Thoracic aorta (tissue), 2 donors: ENCODE data around the gene CDH18. TPM values are rescaled to one million over a fixed set of nuclear protein-coding genes. Genes with fewer than 3 reads are reported as not detected.

Experiments used
- ATAC-seq: fragments of 150-250 bp; one replicate; pipeline ENCODE4 v1.8.0; 2017; ENCODE audit warnings: low read depth; ENCODE audit not compliant: insufficient number of reproducible peaks, low FRiP score
- DNase-seq: peaks from one replicate; pipeline ENCODE4 v3.0.0-alpha.2; 2020; ENCODE audit warnings: low spot score
- H3K27ac ChIP-seq, 2 donors: fragments of 200-600 bp; sonication (generic); 1 replicate in 1 of 2; 2 replicates in 1 of 2; pipeline ENCODE4 v1.5.1; 2016; ENCODE audit warnings: mild to moderate bottlenecking in 2 of 2, moderate library complexity in 2 of 2
- H3K27me3 ChIP-seq: fragments of 200-600 bp; sonication (generic); replicated peaks from 2 replicates; pipeline ENCODE4 v1.6.0; 2016; ENCODE audit warnings: mild to moderate bottlenecking; ENCODE audit not compliant: insufficient read depth
- H3K36me3 ChIP-seq: fragments of 200-600 bp; sonication (generic); one replicate; pipeline ENCODE4 v1.5.1; 2016
- H3K4me1 ChIP-seq, 2 donors: fragments of 200-600 bp; sonication (generic); 1 replicate in 1 of 2; 2 replicates in 1 of 2; pipeline versions ENCODE4 v1.5.1 to v1.6.0; 2016; ENCODE audit warnings: low read depth in 2 of 2, mild to moderate bottlenecking in 1 of 2; ENCODE audit not compliant: control insufficient read depth in 1 of 2
- H3K4me3 ChIP-seq: fragments of 200-600 bp; sonication (generic); 2 replicates; pipeline ENCODE4 v1.5.1; 2016; ENCODE audit warnings: mild to moderate bottlenecking
- H3K9me3 ChIP-seq: fragments of 200-600 bp; sonication (generic); 2 replicates; pipeline ENCODE4 v1.5.1; 2016
- CTCF ChIP-seq: fragments of 200-600 bp; sonication (generic); IDR thresholded peaks from one replicate; pipeline ENCODE4 v1.5.1; 2019; ENCODE audit warnings: antibody characterized with exemption
- total RNA-seq, 2 donors: library from RNA; depleted of rRNA; stranded (reverse); fragments of >200 nt; gene quantifications; one replicate each; pipeline versions ENCODE4 v1.1.0 to v1.2.3, GENCODE V29; 2016

The CDH18 gene
- total RNA-seq, 2 donors from 2014 or later, result not detected

GRCh38 chr5:19701731-19702130, 286.3 kb downstream of the CDH18 start:
- DNase-seq (no peak), ATAC-seq (no peak)
- Histone ChIP-seq H3K36me3 (no peaks in the 10 kb centered on the region), H3K27me3 (no peaks in the 10 kb centered on the region), H3K4me1 (no peaks in the 10 kb centered on the region), H3K27ac (no peak overlapping the region), H3K9me3 (no peaks in the 10 kb centered on the region), H3K4me3 (no peak overlapping the region)
- TF ChIP-seq CTCF, result no peak

GRCh38 chr5:19694949-19695611, 292.9 kb downstream of the CDH18 start:
- H3K27ac ChIP-seq, result no peak overlapping the region
- TF ChIP-seq CTCF, result no peak
- ATAC-seq, result no peak
- H3K9me3 ChIP-seq, result no peaks in the 10 kb centered on the region
- H3K4me1 ChIP-seq, result no peaks in the 10 kb centered on the region
- no peak overlapping the region for H3K4me3 ChIP-seq
- no peaks in the 10 kb centered on the region for H3K36me3 ChIP-seq
- H3K27me3 ChIP-seq, result no peaks in the 10 kb centered on the region
- DNase-seq, result no peak

DNA sequence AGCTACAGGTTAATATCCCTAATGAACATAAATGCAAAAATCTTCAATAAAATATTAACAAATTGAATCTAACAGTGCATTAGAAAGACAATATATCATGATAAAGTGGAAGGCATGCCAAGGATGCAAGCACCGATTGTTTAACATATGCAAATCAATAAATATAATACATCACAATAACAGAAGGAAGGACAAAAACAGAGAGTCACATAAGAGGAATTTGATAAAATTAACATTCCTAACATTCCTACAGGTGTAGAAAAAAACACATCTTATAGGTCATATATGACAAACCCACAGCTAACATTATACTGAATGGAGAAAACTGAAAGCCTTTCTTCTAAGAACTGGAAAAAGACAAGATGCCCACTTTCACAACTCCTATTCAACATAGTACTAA, 297.0 kb downstream of the CDH18 start:
- no peak for DNase-seq
- no peak for TF ChIP-seq CTCF
- Histone ChIP-seq H3K9me3 (no peaks in the 10 kb centered on the region), H3K4me1 (no peaks in the 10 kb centered on the region), H3K4me3 (no peak overlapping the region), H3K36me3 (no peaks in the 10 kb centered on the region), H3K27me3 (no peaks in the 10 kb centered on the region), H3K27ac (no peak overlapping the region)
- ATAC-seq, result no peak

DNA sequence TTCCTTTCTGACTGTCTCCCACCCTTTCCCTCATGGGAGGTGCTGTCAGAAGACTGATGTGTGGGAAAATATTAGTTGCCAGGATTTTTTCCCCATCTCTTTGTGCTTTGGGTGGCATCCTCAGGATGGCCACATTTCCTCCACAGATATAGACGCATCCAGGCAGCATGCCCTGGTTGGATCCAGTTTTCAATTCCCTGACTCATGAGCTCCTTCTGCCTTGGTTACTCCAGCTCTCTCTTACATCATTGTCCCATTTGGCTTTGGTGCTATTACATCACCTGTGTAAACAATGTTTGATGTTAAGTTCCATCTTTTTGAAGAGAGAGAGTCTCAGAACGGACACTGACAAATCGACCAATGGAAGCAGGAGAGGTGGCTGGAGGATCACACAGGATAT, 302.5 kb downstream of the CDH18 start:
- no peak overlapping the region for H3K27ac ChIP-seq
- no peak for TF ChIP-seq CTCF
- no peaks in the 10 kb centered on the region for H3K36me3 ChIP-seq
- no peaks in the 10 kb centered on the region for H3K27me3 ChIP-seq
- H3K9me3 ChIP-seq, result no peaks in the 10 kb centered on the region
- H3K4me3 ChIP-seq, result no peak overlapping the region
- no peak for DNase-seq
- no peak for ATAC-seq
- no peaks in the 10 kb centered on the region for H3K4me1 ChIP-seq

DNA sequence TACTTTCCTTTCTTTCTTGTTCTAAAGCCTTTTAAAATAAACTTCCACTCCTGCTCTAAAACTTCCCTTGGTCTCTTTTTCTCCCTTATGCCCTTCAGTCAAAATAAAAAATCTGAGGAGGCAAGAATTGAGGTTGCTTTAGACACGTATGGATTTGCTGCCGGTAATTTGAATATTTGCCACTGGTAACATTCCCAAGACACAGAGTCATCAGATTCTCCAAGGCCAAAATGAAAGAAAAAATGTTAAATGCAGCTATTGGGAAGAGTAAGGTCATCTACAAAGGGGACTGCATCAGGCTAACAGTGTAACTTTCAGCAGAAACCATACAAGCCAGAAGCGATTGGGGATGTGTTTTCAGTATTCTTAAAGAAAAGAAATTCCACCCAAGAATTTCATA, 311.1 kb downstream of the CDH18 start:
- no peaks in the 10 kb centered on the region for H3K9me3 ChIP-seq
- TF ChIP-seq CTCF, result no peak
- ATAC-seq (no peak), DNase-seq (no peak)
- no peaks in the 10 kb centered on the region for H3K4me1 ChIP-seq
- H3K27ac ChIP-seq, result no peak overlapping the region
- H3K4me3 ChIP-seq, result no peak overlapping the region
- no peaks in the 10 kb centered on the region for H3K36me3 ChIP-seq
- no peaks in the 10 kb centered on the region for H3K27me3 ChIP-seq
